T-helper 17 cell (primary cell): ENCODE results near the gene ATOH8. TPM values are rescaled to one million over a fixed set of nuclear protein-coding genes. Genes with fewer than 3 reads are reported as not detected.
"Not testable (repeated sequence)": the region's sequence is repeated elsewhere in the genome, so short reads cannot be mapped to it uniquely, and the experiment has no call there.

ENCODE experiments used
- ATAC-seq: fragments of 150-1000 bp; cut with Tn5 transposase; 2 replicates; pipeline ENCODE4 v1.10.0; 2021; ENCODE audit warnings: mild to moderate bottlenecking, moderate library complexity
- DNase-seq, 3 donors: peaks; one replicate each; pipeline versions ENCODE4 v3.0.0 to v3.0.0-alpha.2; 2020 to 2021
- H3K9me3 ChIP-seq: one replicate; pipeline ENCODE4 v1.7.0; 2013; ENCODE audit warnings: low read length, mild to moderate bottlenecking; ENCODE audit not compliant: control insufficient read depth, poor library complexity, severe bottlenecking
- H3K27ac Mint-ChIP-seq: one replicate; pipeline ENCODE4 v1.8.0; 2022; ENCODE audit warnings: mild to moderate bottlenecking, moderate library complexity, mixed read lengths
- H3K27me3 Mint-ChIP-seq: one replicate; pipeline ENCODE4 v1.8.0; 2022; ENCODE audit warnings: mixed read lengths
- H3K36me3 Mint-ChIP-seq: one replicate; pipeline ENCODE4 v1.8.0; 2022; ENCODE audit warnings: low read depth, mixed read lengths
- H3K4me1 Mint-ChIP-seq: one replicate; pipeline ENCODE4 v1.8.0; 2022; ENCODE audit warnings: mild to moderate bottlenecking, mixed read lengths
- H3K4me3 Mint-ChIP-seq: one replicate; pipeline ENCODE4 v1.8.0; 2022; ENCODE audit warnings: mild to moderate bottlenecking, moderate library complexity, mixed read lengths
- total RNA-seq, 4 donors: library from RNA in 2 of 4; stranded (reverse) in 2 of 4; gene quantifications; one replicate each; pipeline ENCODE4 v1.2.3 and lab custom pipeline; 2022 to 2026

Gene ATOH8
- total RNA-seq, 2 donors from 2014 or later = not detected

- peaks cover 8% of the 10 kb centered on the region for H3K27me3 Mint-ChIP-seq
- no peaks in the 10 kb centered on the region for H3K9me3 ChIP-seq
- DNase-seq (no peak), ATAC-seq (no peak)
- H3K36me3 Mint-ChIP-seq = no peaks in the 10 kb centered on the region
- H3K4me3 Mint-ChIP-seq = no peak overlapping the region
- H3K4me1 Mint-ChIP-seq = peaks cover 30% of the 10 kb centered on the region
- no peak overlapping the region for H3K27ac Mint-ChIP-seq
These were observed 74.9 kb downstream of the ATOH8 start for GRCh38 chr2:85828725-85829124.

DNA sequence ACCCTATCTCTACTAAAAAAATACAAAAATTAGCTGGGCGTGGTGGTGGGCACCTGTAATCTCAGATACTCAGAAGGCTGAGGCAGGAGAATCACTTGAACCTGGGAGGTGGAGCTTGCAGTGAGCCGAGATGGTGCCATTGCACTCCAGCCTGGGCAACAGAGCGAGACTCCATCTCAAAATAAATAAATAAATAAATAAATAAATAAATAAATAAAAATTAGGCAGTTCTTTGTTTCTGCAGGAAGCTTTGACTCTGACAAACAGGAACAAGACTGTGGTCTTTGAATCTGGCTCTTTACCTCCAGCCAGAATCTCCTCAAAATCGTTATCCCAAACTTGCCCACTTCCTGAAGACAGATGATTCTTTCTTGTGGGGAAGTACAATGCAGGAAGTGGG lies 75.6 kb downstream of the ATOH8 start:
- not testable (repeated sequence) for DNase-seq, H3K27ac Mint-ChIP-seq, H3K27me3 Mint-ChIP-seq, ATAC-seq, H3K4me3 Mint-ChIP-seq, H3K9me3 ChIP-seq, H3K36me3 Mint-ChIP-seq
- H3K4me1 Mint-ChIP-seq = peaks cover 30% of the 10 kb centered on the region

DNA sequence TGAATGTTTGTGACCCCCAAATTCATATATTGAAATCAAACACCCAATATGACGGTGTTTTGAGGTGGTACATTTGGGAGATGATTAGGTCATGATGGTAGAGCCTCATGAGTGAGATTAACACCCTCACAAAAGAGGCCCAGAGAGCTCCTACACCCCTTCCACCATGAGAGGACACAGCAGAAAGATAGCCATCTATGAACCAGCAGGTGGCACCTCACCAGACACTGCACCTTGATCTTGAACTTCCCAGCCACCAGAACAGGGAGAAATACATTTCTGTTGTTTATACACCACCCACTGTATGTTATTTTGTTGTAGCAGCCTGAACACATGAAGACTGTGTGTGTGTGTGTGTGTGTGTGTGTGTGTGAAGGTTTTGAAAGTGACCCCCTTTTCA lies 76.9 kb downstream of the ATOH8 start:
- H3K4me3 Mint-ChIP-seq = no peak overlapping the region
- H3K36me3 Mint-ChIP-seq = no peaks in the 10 kb centered on the region
- peak overlapping the region; percentile 65 for H3K27ac Mint-ChIP-seq
- no peak for ATAC-seq
- no peak for DNase-seq
- H3K4me1 Mint-ChIP-seq = peaks cover 30% of the 10 kb centered on the region
- H3K9me3 ChIP-seq = no peaks in the 10 kb centered on the region
- peaks cover 8% of the 10 kb centered on the region for H3K27me3 Mint-ChIP-seq

GRCh38 chr2:85831735-85832134 lies 77.9 kb downstream of the ATOH8 start:
- ATAC-seq (no peak), DNase-seq (no peak)
- peaks cover 30% of the 10 kb centered on the region for H3K4me1 Mint-ChIP-seq
- no peaks in the 10 kb centered on the region for H3K9me3 ChIP-seq
- H3K27ac Mint-ChIP-seq = peak overlapping the region; percentile 65
- H3K36me3 Mint-ChIP-seq = no peaks in the 10 kb centered on the region
- H3K4me3 Mint-ChIP-seq = no peak overlapping the region
- H3K27me3 Mint-ChIP-seq = peaks cover 7% of the 10 kb centered on the region

DNA sequence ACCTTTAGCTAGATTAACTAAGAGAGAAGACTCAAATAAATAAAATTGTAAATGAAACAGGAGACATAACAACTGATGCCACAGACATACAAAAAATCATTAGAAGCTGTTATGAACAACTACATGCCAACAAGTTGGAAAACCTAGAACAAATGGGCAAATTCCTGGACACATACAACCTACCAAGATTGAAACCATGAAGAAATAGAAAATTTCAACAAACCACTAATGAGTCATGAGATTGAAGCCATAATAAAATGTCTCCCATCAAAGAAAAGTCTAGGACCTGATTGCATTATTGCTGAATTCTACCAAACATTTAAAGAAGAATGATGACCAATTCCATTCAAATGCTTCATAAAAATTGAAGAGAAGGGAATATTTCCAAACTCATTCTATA lies 80.7 kb downstream of the ATOH8 start:
- H3K9me3 ChIP-seq = no peaks in the 10 kb centered on the region
- DNase-seq (no peak), ATAC-seq (no peak)
- no peak overlapping the region for H3K27ac Mint-ChIP-seq
- peaks cover 13% of the 10 kb centered on the region for H3K4me1 Mint-ChIP-seq
- no peaks in the 10 kb centered on the region for H3K36me3 Mint-ChIP-seq
- H3K27me3 Mint-ChIP-seq = no peaks in the 10 kb centered on the region
- no peak overlapping the region for H3K4me3 Mint-ChIP-seq

Other genes starting within 250 kb of the ATOH8 start
- gene MAT2A, start 214.8 kb upstream of the ATOH8 start, total RNA-seq = 100 to 1,000 TPM in 1 of 2 donors, 10 to 100 TPM in 1; 98.6 to 110 TPM
- gene GGCX, start 192.5 kb upstream of the ATOH8 start, total RNA-seq = 10 to 100 TPM; 15.6 to 17.8 TPM
- gene VAMP8, start 176.4 kb upstream of the ATOH8 start, total RNA-seq = 100 to 1,000 TPM in 1 of 2 donors, 10 to 100 TPM in 1; 82.3 to 104 TPM
- gene VAMP5, start 169.6 kb upstream of the ATOH8 start, total RNA-seq = 10 to 100 TPM; 38.2 to 39.5 TPM
- 10 to 100 TPM; 42.8 to 43.3 TPM for gene RNF181, start 158.2 kb upstream of the ATOH8 start, total RNA-seq
- gene TMEM150A, start 151.3 kb upstream of the ATOH8 start, total RNA-seq = 1 to 10 TPM; 6.4 to 7.7 TPM
- gene C2orf68, start 141.9 kb upstream of the ATOH8 start, total RNA-seq = 10 to 100 TPM; 31.2 to 37.3 TPM
- gene USP39, start 137.8 kb upstream of the ATOH8 start, total RNA-seq = 10 to 100 TPM; 46.4 to 54.8 TPM
- not detected for gene SFTPB, start 85.8 kb upstream of the ATOH8 start, total RNA-seq
- 10 to 100 TPM in 1 of 2 donors, 1 to 10 TPM in 1; 9.9 to 14.8 TPM for gene GNLY, start 59.6 kb upstream of the ATOH8 start, total RNA-seq
- gene ST3GAL5, start 135.0 kb downstream of the ATOH8 start, total RNA-seq = 10 to 100 TPM; 26.6 to 34.3 TPM